Fibroblast of the aortic adventitia (primary cell): Measurements from ENCODE around the gene FLVCR2. TPM values are rescaled to one million over a fixed set of nuclear protein-coding genes. Genes with fewer than 3 reads are reported as not detected.
A peak's percentile ranks its signal among the peaks of the same experiment; 100 is the strongest.

Experiments used
- DNase-seq: peaks from one replicate; pipeline ENCODE4 v3.0.0-alpha.2; 2010; ENCODE audit warnings: low read depth
- H3K4me3 ChIP-seq: 2 replicates; pipeline ENCODE4 v1.5.1; 2011; ENCODE audit warnings: low read depth, mild to moderate bottlenecking, control low read depth, low read length, moderate library complexity
- CTCF ChIP-seq: IDR thresholded peaks from 2 replicates; pipeline ENCODE4 v1.5.1; 2011; ENCODE audit warnings: mild to moderate bottlenecking, low read length, control low read depth, inconsistent platforms; ENCODE audit not compliant: insufficient read depth
- total RNA-seq: library from RNA; depleted of rRNA; stranded (reverse); fragments of >200 nt; gene quantifications from 2 replicates; pipeline ENCODE4 v1.2.3, GENCODE V29; 2012; ENCODE audit warnings: low replicate concordance

Gene FLVCR2
- total RNA-seq, 1 donor, result 0.90 TPM

- TF ChIP-seq CTCF, result no peak
- H3K4me3 ChIP-seq, result no peak overlapping the region
- DNase-seq, result no peak
Measured at GRCh38 chr14:75537071-75537470, 41.3 kb upstream of the FLVCR2 start.

- TF ChIP-seq CTCF, result no peak
- DNase-seq, result no peak
- no peak overlapping the region for H3K4me3 ChIP-seq
Measured at GRCh38 chr14:75539162-75539560, 39.3 kb upstream of the FLVCR2 start.

GRCh38 chr14:75539561-75540478 lies 38.6 kb upstream of the FLVCR2 start:
- TF ChIP-seq CTCF, result no peak
- no peak overlapping the region for H3K4me3 ChIP-seq
- no peak for DNase-seq

GRCh38 chr14:75540479-75540851 lies 38.0 kb upstream of the FLVCR2 start:
- no peak for DNase-seq
- no peak for TF ChIP-seq CTCF
- H3K4me3 ChIP-seq, result no peak overlapping the region

GRCh38 chr14:75542588-75543091 lies 35.8 kb upstream of the FLVCR2 start:
- DNase-seq, result peak; percentile 60
- H3K4me3 ChIP-seq, result no peak overlapping the region
- no peak for TF ChIP-seq CTCF

GRCh38 chr14:75543253-75543652 lies 35.2 kb upstream of the FLVCR2 start:
- no peak for DNase-seq
- TF ChIP-seq CTCF, result no peak
- no peak overlapping the region for H3K4me3 ChIP-seq
